Fibroblast of skin of scalp (primary cell): Measurements from ENCODE around the gene IQGAP3.

Source experiments
- DNase-seq: peaks from one replicate; pipeline ENCODE4 v3.0.0-alpha.2; 2013

IQGAP3 gene

DNA sequence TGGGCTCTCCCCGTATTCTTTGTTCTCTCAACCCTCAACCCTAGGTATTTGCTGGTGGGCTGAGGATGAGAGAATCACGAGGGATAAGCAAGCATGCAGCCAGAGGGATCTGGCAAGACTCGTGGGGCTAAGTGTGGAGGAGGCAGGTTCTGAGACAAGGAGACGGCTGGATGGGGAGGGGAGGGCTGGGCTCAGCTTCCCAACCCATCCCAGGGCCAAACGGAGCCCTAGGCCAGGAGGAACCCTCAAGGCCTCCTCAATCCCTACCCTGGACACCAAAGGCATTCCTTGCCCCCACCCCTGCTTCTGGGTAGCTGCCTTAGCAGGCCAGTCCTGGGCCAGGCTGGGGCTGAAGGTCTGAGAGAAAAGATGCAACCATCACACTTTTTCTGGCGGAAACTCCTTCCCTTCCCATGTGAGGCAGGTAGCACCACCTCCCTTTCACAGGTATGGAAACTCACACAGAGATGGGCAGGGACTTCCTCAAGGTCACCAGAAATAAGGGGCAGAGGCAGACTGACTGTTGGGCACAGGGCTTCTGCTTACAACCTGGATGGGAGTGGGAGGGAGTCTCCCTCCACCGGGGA lies 78.0 kb downstream of the IQGAP3 start:
- no peak for DNase-seq

DNA sequence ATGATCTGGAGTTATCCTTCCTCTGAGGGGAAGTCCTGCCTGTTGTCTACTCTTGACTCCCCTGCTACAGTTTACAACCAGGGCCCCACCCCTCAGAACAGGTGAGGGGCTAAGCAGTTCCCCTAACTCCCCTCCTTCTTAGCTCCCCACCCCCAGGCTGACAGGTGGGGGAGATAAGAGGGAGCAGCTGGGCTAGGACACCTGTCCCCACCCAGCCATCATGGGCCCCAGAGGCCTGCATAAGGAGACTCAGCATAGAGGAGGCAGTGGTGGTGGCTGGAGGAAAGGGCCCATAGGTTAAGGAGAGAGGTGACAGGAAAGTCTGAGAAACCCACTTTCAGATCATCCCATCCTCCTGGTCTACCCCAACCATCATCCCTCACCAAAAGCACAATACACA lies 78.6 kb downstream of the IQGAP3 start:
- no peak for DNase-seq

DNA sequence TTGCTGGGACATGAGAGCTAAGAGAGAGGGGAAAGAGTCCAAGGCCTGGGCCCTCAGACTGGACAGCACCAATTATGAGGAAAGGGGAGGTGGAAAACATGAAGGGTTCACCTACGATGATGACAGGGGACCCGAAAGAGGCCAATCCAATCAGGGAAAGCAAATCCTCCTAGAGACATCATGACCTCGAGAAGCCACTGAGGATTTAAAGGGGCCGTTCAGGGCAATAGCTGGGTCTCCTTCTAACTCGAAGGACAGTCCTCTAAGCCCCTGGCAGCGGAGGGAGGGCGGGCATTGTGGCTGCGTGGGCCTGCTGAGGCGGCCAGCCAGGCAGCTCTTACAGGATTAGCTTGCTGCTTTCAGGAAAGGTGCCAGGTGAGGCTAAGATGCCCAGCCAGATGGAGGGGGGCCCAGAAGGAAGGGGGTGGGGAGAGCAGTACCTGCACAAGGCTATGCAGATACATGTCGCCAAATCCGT lies 79.2 kb downstream of the IQGAP3 start:
- no peak for DNase-seq

DNA sequence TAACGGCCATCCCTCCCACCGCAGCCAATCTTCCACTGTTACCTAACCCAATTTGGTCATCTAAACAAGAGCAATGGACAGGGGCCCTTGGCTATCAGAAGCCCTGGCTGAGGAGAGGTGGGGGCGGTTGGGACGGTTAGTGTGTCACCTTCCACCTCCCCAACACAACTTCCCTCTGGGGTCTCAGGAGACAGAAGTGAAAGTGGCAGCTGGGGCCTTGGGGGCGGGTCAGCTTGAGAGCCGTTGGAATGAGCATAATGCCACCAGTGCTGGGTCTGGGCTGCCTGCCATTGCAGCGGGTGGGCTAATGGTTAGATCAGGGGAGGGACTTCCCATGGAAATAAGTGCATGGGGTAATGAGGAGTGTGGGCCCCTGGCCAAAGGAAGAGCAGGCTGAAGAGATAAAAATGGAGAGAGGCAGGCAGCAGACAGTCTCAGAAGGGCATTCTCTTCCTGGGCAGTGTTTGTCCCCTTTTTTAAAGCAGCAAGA lies 79.7 kb downstream of the IQGAP3 start:
- DNase-seq = no peak

DNA sequence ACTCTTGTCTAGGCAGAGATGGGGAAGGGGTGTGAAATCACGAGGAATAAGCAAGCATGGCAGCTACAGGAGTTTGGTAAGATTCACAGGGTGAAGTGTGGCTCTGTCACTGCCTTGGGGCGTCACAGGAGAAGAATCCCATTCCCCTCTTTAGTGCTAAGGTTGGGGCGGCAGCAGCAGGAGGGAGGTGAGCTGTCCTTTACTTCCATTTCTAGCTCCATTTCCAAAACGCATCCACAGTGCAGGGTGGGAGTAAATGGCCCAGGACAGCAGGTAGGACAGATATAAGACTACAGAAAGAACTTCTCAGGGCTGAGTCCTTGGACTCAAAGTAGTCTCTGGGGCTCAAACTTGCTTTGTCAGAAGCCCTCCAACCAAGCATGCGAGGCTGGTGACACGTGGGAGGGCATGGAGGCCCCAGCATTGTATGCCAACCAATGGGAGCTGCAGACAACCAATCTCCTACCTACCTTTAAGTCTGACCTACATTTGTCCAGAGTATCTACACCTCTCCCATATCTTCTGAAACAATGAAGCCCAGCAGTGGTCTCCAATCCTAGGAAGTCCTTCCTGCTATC lies 80.3 kb downstream of the IQGAP3 start:
- no peak for DNase-seq

DNA sequence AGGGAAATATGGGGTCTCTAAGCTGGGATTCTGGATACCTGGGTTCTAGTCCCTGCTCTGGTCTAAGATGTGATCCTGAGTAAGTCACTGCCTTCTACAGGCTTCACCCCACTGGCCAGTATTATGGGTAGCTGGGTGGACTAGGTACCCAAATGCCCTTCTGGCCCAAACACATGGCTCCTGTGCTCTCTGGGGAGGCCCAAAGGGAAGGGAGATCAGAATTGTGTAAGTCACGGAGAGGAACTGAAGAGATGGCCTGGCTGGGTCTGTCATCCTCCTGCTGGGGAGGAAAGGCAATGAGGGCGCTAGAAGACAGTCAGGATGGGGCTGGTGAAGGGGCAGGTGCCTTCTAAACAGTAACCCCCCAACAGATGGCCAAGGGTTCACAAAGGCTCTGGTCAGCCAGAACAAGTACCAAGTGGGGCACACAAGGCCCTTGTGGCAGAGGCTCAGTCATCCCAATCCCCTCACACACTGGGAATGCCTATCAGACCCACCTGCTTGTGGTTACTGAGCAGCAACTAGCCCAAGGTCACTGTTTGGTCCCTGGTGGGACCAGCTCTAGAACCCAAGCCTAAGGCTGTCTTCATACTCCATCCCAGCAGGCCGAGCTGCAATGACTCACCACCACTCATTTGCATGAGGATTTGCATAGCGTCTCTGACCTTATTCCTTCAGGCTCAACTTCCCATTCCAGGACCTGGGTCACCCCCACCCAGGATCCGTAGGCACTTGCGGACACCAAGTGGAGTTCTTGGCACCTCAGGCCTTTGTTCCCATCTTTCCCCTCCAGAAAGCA lies 81.0 kb downstream of the IQGAP3 start:
- DNase-seq = no peak

DNA sequence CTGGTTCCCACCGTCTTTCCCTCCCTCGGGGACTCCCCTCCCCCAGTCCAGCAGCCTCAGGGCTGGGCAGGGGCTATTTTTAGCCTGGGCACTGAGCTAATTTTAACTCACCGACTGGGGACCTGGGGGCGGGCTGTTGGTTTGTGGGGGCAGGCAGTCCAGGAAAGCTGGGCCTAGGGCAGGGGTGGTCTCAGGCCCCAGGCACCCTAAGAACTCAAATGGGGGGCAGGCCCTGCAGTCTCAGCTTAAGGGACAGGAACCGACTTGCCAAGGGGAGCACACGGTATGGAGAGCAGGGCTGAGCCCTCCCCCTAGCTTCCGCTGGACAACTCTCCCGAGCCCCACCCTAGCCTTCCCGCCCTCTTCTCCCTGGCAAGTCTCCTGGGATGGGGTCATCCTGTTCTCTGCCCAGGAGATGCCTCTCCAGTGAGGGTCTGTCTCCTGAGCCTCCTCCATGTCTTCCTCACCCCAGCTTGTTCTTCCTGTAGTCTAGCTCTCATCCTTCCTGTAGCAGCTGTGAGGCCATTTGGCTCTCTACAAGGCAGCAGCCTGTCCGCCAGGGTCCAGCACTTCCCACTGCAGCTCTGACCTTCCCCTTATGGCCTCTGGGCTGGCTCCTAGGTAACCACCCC lies 81.8 kb downstream of the IQGAP3 start:
- peak; percentile 61 for DNase-seq

DNA sequence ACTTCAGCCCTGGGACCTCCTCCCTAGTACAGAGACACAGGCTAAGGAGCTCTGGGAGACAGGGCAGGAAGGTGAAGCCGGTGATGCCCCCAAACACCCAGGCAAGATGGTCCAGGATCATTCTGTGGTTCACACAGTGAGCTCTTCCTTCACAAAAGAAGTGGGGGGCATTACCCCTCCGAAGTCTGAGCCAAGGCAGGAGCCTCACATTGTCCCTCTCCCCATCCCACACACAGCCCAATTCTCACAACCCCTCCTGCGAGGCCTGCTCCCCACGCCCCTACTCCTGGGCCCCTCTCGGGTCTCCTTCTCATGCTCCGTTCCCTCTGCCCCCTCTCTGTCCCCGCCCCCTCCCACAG lies 82.5 kb downstream of the IQGAP3 start:
- DNase-seq = no peak

DNA sequence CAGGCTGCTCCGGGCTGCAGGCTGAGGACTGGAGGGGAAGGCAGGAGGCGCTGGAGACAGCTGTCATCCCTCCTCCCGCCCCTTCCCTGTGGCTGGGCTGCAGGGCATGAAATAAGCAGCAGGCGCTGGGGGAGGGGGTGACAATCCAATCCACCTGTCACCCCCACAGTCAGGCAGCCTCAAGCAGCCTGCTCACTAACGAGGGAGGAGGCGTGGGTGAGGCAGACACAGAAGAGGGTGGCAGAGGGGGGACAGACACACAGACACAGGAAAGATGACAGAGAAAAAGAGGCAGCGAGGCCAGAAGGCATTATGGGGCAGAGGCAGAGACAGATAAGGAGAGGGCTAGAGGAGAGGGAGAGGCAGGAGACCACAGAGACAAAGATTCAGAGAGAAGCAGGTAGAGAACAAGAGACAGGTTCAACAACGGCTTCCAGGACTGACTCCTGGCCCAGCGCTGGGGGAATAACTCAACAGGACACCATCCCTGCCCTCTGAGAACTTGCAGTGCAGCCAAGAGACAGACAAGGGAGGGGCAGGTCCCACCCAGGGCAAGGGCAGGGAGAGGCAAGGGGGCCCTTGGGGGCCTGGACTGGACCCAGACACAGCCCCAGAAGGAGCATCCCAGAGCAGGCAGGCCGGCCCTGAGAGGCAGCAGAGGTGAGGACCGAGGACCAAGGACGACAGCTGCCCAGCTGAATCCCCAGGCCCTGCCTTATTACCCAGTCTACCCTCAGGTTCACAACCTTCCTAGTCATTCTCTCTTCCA lies 83.0 kb downstream of the IQGAP3 start:
- peak; percentile 30 for DNase-seq

DNA sequence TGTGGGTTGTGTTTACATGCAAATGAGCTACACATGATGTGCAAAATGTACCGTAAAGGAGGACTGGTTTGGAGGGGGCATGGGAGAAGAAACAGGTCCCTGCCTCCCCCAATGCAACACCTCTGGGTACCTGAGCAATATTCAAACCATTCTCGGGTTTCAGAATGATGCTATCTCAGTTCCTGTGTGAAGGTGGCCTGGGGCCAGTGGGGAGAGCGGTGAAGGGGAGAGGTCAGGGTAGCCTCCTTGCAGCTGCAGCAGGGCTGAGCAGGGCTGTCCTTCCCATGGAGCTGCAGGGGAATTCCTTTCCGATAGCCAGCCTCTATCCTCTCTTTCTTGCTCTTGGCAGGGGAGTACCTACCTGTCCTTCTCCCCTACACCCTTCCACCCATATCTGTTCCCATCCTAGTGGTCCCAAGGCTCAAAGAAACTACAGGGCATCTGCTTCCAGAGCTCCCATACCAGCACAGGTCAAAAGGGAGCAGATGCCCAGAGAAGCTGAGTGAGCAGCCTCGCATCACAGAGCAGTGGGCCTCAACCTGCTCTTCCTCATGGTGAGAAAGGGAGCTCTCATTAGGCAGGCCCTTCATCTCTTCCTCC lies 83.7 kb downstream of the IQGAP3 start:
- DNase-seq = no peak

DNA sequence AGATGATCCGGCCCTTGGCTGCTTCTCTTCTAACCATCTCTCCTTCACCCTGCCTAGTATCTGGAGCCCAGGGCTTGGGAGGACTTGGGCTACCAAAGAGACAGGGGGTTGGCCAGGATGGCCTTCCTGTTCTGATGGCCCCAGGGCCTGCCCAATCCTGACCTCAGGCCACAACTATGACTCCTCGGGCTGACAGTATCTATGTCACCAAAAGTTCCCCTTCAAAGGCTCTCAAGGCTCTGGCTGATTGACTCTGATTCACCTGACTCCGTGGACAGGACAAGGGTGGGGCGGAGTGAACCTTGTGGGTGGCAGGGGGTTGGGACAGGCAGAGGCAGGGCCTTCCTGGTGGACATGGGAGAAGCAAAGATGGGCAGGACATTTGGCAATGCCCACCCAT lies 84.5 kb downstream of the IQGAP3 start:
- DNase-seq = no peak

DNA sequence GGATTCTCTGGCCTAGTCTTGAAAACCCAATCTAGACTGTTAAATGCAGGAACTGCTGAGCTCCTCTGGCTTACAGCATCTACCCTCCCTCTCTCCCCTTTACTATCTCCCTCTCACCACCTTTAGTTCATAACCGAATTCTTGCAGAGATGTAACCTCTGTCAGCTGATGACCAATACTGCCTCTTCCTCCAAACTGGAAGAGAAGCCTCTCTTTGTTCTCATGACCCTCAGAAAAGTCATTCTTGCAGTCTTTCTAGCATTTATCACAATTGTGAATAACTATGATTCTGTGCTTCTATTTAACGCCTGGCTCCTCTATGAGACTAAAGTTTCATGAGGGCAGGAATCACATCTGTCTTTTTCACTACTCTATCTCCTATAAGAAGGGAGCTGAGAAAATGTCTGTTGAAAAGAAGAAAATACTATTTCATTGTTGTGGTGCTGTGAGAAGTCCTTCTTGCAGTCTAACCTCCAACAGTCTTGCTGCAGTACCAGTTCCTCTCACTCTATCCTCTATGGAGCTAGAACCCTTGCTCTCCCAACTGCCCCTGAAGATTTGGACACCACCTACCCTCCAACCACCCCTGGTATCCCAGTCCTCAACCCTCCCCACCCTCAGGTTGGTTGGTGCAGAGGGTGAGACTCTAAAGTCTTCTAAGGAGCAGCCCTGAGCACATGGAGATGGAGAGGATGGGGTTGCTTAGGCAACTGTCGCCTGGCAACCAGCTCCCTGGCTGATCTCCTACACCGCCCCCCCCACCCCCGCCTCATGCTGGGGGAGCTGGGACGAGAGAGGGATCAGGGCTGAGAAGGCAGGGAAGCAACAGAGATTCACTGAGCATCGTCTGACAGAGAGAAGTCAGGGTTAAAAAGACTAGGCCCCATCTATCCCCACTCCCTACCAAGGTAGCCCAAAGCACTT lies 85.7 kb downstream of the IQGAP3 start:
- no peak for DNase-seq

DNA sequence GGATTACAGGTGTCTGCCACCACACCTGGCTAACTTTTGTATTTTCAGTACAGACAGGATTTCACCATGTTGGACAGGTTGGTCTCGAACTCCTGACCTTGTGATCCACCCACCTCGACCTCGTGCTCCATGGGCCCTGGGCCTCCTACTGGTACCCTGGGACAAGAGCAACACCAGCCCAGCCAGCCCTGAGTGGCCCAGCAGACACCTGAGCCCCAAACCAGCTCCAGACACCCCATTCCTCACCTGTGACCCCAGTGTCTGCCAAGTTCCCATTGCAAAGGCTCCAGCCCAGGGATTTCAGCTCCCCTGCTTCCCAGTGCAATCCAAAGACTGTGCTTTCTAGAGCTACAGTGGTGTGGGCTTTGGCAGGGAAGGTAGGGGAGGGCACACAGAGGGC lies 86.4 kb downstream of the IQGAP3 start:
- no peak for DNase-seq

DNA sequence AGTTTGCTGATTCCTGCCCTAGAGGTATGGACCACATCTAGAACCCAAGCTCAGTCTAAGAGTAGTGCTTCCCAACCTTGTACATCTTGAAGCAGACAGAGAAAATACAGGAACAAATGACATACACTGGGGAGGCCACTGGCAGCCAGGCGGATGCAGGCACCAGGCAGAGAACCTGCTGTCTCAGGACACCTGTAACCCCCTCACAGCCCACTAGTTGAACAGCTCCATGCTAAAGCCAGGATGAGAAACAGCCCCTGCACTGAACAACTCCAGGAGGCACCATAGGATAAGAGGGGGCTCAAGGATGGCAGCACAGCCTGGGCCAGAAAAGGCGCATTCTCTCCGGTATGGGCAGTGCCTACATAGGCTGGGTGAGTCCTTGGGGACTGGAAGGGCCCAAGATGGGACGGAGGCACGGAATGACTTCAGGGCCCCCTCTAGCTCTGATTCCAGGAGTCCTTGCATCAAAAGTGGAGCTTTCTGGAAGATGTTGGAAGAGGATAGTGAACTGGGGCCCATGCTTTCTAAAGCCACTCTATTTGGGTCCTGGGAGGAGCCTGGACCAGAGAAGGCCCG lies 87.8 kb downstream of the IQGAP3 start:
- DNase-seq = no peak

DNA sequence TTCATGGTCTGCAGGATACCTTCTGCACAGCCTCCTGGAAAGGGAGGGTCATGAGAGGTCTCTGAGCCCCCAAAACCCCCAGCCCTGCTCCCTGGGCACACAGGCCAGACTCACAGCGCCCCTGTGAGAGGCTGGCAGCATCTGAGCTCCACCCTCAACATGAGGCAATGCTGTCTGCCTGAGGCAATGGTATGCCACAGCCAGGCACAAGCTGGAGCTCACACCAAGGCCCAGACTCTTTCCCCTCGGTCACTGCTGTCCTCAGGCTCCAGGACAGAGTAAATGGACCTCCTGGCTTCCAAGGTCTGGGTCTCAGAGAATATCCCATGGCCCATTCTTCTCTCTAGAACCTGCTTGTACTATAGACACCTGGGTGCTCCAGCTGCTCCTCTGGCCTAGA lies 89.0 kb downstream of the IQGAP3 start:
- DNase-seq = no peak

DNA sequence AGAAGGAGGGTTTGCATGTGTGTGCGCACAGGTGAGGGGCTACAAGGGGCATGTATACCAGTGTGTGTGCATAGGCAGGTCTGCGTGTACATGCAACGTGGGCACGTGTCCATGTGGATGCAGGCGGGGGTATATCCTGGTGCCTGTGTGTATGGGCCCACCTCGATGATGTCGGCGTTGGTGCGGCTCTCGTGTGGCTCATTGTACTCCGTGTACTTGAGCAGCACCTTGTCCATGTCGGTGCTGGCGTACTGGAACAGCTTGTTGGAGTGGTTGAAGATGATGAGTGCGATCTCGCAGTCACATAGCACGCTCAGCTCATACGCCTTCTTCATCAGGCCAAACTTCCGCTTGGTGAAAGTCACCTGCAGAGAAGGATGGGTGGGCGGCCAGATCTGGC lies 90.1 kb downstream of the IQGAP3 start:
- DNase-seq = no peak

DNA sequence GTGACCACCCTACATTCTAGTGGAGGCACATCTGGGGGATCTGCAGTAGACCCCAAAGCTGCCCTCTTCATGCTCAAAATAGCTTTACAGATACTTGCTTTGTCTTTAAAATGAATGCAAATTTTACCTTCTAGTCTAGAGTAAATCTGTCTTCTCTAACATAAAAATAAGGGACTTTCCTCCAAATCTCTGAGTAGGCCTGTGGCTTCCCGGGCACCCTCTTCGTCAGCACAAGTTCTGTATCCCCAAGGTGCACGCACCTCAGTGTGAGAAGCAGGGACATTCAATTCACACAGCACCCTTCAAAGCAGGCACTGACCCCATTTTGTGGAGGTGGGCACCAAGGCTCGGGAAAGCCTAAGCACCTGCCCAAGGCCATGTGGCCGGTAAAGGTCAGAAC lies 90.8 kb downstream of the IQGAP3 start:
- DNase-seq = no peak

DNA sequence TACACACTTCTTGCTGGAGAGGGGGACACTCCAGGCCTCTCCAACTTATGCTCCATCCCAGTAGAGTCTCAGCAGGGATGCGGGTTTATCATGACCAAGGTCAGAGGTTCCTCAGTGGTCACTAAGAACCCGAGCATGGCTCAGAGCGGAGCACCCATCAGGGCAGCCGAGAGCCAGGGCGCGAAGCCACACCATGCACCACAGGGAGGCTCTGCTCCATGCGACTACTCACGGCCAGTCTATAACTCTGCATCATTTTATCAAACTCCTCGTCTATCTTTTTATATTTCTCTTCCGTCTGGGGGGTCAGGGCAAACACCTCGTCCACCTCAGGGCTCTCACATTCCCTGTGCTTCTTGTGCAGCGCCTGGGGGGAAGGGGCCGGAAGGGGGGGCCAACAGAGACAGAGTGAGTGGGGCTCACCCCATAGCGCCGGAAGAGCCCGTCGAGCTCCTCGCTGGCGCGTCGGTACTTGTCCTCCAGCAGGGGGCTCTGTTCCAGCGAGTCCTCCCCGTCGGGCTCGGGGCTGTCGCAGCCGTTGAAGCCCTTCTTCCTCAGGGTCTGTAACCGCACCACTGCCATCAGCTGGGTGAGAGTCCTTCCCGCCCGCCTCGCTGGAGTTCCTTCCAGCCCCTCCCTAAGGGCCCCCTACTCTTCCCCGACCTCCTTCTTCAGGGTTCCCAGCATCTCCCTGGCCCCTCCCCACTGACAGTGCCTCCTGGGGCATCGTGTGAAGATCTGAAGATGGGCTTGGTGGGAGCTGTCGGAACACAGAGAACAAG lies 91.8 kb downstream of the IQGAP3 start:
- peak; percentile 64 for DNase-seq

DNA sequence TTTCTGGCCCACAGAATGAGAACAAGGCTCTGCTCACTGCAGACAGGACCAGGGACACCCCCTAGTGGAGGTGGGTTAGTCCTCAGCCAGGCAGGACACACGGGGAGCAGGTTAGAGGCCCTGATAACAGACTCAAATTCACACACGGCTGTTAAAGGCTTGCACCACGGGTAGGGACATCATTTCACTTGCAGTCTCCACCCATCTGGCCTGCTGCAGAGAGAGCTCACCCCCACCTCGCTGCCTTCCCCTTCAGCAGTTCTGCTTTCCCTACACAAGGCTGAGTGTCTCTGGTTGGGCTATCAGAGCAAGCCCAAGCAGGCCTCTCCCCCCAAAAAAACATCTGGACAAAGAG lies 92.4 kb downstream of the IQGAP3 start:
- DNase-seq = no peak
